CD4-positive, alpha-beta T cell treated with Interleukin-6 at 100 ng/mL for 8 hours (primary cell): ENCODE data around the gene ZBED2.
A peak's percentile ranks its signal among the peaks of the same experiment; 100 is the strongest.
"Not testable (repeated sequence)": the region's sequence is repeated elsewhere in the genome, so short reads cannot be mapped to it uniquely, and the experiment has no call there.

ENCODE experiments used
- DNase-seq: peaks from one replicate; pipeline ENCODE4 v3.0.0-alpha.2; 2020; ENCODE audit warnings: mixed read lengths, low spot score

ZBED2 gene

DNA sequence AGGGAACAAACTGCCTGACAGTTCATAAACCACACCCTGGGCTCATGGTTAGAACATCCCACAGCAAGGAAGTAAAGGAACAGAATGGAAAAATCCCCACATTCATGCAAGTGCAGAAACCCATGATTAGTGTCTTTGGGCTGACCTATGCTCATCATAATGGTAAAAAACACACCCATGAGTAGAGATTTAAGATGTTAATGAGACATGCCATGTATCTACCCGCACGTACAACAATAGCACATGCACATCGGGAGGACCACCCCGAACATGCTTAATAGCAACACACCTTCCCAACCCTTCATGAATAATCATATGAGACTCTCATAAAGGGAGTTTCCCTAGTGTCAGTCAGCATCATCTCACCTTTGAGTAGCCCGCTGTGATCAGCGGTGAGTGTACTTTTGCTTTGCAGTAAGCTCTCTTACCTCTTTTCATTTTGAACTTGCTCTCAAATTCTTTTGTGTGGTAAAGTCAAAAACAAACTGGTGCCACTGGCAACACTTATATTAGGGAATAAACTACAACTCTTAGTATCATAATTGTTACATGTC lies 23.2 kb downstream of the ZBED2 start:
- DNase-seq: peak; percentile 8

DNA sequence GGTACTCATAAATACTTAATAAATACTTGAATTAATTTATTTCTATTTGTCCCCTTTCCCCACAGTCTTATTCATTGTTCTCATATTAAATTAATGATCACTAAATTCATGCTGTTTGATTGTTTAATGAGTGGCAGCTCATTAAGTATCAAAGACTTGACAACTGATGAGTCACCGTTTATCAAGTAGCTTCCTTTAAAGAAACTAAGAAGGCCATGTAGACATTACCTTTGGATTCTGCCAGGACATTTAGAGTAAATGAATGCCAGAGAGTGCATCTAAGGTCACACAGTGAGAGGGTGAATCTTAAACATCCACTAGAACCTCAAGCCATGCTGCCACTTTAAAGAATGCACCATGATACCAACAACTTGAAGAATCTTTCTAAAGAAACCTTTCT lies 23.9 kb downstream of the ZBED2 start:
- no peak for DNase-seq

DNA sequence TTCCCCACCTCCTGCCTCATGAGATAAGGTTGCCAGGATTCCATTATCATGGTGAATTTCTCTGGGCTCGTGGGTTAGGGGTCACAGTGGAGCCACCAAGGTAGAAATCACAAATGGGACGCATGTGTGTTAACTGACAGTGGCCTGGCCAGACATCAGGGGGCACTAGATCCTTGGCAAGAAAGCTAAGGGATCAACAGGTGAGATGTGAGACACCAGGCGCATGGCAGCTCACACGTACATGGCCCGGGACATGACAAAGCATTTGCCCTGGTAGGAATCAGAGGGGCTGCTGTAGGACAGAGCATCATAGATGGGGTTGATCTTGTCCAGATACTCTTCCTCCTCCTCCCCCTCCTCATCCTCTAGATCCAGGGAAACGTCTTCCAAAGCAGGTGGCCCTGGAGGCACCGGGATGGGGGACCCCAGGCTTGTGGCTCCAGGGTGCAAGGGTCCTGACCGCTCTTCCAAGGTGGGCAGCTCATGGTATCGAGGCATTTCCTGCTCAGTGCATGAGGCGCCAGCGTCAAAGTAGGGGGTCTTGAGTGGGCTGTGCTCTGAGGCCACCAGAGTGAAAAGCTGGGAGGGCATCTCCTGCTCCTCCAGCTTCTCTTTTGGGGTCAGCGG lies 24.6 kb downstream of the ZBED2 start:
- DNase-seq: no peak

DNA sequence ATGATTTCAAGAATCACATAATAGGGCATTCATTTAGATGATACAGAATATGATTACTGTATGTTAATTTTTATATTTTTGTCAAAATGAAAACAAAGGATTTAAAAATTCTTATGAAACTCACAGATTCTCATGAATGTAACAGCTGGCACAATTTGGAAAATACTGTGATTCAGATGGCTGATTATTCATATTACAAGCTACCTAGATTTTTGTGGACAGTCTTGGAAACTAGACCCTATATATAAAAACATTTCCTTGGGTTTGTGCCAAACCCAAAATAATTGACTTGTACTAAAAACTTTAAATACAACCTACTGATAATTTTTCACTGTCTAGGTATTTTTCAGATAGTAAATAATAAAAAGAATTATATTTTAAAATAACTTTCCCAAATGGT lies 26.2 kb downstream of the ZBED2 start:
- no peak for DNase-seq

DNA sequence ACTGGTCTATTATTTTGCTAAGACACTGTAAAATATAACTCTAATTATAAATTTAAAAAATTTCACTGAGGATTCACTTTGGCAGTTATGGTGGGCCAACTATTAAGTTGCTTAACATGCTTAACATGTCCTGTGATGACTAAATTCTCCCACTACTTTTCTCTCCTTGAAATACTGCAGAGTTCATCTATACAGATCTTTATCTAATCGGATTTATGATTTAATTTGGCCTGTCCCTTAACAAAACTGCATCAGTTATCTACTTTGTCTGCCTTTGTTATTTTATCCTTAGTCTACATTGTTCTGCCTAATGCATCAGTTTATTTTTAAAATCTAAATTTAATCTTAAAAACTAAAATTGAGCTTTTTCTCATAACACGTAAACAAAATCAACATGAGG lies 26.8 kb downstream of the ZBED2 start:
- no peak for DNase-seq

DNA sequence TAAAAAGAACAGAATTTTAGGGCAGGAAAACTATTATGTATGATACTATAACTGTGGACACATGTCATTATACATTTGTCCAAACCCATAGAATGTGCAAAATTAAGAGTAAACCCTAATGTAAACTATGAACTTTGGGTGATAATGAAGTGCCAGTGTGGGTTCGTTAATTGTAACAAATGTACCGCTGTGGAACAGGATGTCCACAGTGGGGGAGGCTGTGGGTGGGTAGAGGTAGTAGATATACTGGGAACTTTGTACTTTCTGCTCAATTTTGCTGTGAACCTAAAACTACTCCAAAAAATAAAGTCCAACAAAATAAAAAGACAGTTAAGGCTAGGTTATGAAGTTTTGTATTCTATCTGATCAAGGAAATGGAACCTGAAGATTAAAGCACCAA lies 28.3 kb downstream of the ZBED2 start:
- DNase-seq: no peak

DNA sequence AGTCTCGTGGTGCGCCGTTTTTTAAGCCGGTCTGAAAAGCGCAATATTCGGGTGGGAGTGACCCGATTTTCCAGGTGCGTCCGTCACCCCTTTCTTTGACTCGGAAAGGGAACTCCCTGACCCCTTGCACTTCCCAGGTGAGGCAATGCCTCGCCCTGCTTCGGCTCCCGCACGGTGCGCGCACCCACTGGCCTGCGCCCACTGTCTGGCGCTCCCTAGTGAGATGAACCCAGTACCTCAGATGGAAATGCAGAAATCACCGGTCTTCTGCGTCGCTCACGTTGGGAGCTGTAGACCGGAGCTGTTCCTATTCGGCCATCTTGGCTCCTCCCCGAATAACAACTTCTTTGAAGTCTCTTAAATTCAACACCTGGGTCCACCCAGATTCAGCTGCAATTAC lies 33.2 kb downstream of the ZBED2 start:
- DNase-seq: not testable (repeated sequence)

DNA sequence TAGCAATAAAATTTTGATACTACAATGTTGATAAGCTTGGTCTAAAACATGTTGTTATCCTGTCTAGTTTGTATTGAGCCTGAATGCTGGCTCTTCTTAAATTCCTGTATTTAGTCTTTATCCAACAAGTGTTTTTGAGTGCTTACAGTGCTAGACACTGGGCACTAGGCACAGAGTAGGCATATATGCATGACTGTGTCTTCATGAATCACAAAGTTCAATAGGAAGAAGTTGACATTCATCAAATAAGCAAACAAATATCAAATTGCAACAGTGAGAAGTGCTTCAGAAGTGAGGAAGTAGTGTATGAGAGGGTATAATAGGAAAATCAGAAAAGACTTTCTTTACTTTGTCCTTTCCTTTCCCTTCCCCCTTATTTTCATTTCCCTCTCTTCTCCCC lies 46.4 kb downstream of the ZBED2 start:
- DNase-seq: no peak

DNA sequence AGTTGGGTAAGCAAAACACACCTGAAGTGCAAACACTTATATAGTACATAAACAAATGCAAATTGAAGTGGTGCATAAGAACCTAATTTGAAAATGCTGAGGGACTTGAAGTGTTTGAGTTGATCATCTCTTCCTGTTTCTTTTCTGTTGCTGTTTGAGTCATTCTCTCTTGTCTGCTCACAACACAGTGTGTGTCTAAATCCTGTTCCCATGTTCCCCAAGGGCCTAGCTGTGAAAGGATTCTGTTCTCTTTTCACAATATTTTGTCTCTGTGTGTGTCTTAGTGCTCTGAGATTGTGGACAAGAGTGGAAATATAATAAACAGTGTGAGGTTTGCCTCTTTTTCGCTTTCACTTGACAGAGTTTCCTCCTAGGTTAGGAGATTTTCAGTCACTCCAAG lies 47.1 kb downstream of the ZBED2 start:
- DNase-seq: no peak

DNA sequence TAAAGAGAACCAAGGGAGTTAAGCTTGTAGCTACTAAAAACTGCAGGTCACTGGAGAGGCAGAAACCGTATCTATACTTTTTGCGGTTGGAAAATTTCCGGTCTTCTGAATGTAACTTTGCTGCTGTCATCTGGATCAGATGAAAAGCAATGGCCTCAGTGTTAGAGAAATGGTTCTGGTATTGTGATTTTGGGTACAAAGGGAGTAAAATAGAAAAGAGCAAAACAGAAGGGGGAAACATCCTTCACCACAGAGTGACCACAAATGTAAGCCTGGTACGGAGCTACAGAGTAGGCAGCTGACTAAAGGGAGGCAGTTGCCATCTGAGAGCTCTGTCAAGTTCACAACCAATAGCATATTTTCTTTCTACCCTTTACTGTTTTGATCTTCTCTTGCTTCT lies 47.5 kb downstream of the ZBED2 start:
- DNase-seq: peak; percentile 68

DNA sequence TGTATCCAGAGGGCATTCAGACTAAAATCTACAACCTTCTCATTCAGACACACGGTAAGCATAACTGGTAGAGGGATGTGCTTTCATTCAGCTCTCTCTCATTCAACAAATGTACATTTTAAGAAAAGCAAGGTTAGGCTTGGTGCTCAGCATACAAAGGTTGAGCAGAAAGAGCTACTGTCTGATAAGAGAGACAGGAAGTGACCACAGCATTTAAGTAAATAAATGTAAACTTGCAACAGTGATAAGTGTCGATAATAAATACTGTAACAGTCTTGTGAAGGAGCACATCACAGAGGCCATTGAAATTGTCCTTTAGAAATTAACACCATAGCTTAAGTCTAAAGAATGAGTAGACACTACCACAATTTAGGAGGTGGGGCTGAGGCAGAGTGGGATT lies 49.8 kb downstream of the ZBED2 start:
- no peak for DNase-seq
